Natural killer cell (primary cell): ENCODE results near the gene DGKB. TPM values are rescaled to one million over a fixed set of nuclear protein-coding genes. Genes with fewer than 3 reads are reported as not detected.

ENCODE experiments used
- ATAC-seq, 3 donors: fragments of 150-1000 bp in 2 of 3; fragments of 200-7000 bp in 1 of 3; cut with Tn5 transposase; 1 replicate in 1 of 3; 2 replicates in 2 of 3; pipeline ENCODE4 v1.10.0; 2021; ENCODE audit warnings: mild to moderate bottlenecking in 2 of 3, moderate library complexity in 2 of 3
- DNase-seq, 2 donors: peaks; one replicate each; pipeline versions ENCODE4 v3.0.0 to v3.0.0-alpha.2; 2013 to 2021; ENCODE audit warnings: mixed read lengths in 1 of 2
- H3K27ac ChIP-seq: one replicate; pipeline ENCODE4 v1.5.1; 2013; ENCODE audit warnings: mild to moderate bottlenecking, low read length
- H3K27me3 ChIP-seq: one replicate; pipeline ENCODE4 v1.6.1; 2013; ENCODE audit warnings: low read length; ENCODE audit not compliant: control insufficient read depth, insufficient read depth
- H3K36me3 ChIP-seq: one replicate; pipeline ENCODE4 v1.6.1; 2013; ENCODE audit warnings: low read length; ENCODE audit not compliant: control insufficient read depth, insufficient read depth
- H3K4me1 ChIP-seq: one replicate; pipeline ENCODE4 v1.6.1; 2013; ENCODE audit warnings: low read length; ENCODE audit not compliant: control insufficient read depth, insufficient read depth
- H3K4me3 ChIP-seq: one replicate; pipeline ENCODE4 v1.5.1; 2013; ENCODE audit warnings: low read length
- H3K9me3 ChIP-seq: one replicate; pipeline ENCODE4 v1.6.1; 2013; ENCODE audit warnings: low read length; ENCODE audit not compliant: control insufficient read depth, insufficient read depth
- H3K27ac Mint-ChIP-seq, 2 donors: one replicate each; pipeline ENCODE4 v1.8.0; 2022; ENCODE audit warnings: mild to moderate bottlenecking in 2 of 2, mixed read lengths in 2 of 2, moderate library complexity in 1 of 2
- H3K27me3 Mint-ChIP-seq, 2 donors: one replicate each; pipeline ENCODE4 v1.8.0; 2022; ENCODE audit warnings: low read depth in 2 of 2, mixed read lengths in 2 of 2
- H3K36me3 Mint-ChIP-seq: one replicate; pipeline ENCODE4 v1.8.0; 2022; ENCODE audit warnings: mixed read lengths
- H3K4me1 Mint-ChIP-seq, 2 donors: one replicate each; pipeline ENCODE4 v1.8.0; 2022; ENCODE audit warnings: mixed read lengths in 2 of 2
- H3K4me3 Mint-ChIP-seq: one replicate; pipeline ENCODE4 v1.8.0; 2022; ENCODE audit warnings: mild to moderate bottlenecking, moderate library complexity, mixed read lengths
- H3K9me3 Mint-ChIP-seq, 2 donors: one replicate each; pipeline ENCODE4 v1.8.0; 2022; ENCODE audit warnings: mixed read lengths in 2 of 2
- WGBS: methylation state at CpG from one replicate; pipeline ENCODE4 v1.1.7; 2013; ENCODE audit warnings: missing lambda C conversion rate; ENCODE audit not compliant: insufficient coverage; 5-methylcytosine and 5-hydroxymethylcytosine counted together
- intact Hi-C: fragments of 100-400 bp; cut with micrococcal nuclease; formaldehyde crosslinking; loops from one replicate; pipeline ENCODE4 v1.14.2; 2022
- total RNA-seq, 4 donors: library from RNA; stranded (reverse); fragments of 120-200 nt in 1 of 4; gene quantifications; one replicate each; pipeline versions ENCODE4 v1.2.3 to v1.2.4, GENCODE V29; 2013 to 2022
- TF ChIP-seq, protein P1 (sequence below): fragments of 200-600 bp; IDR thresholded peaks from one replicate; pipeline ENCODE4 v1.8.0; 2022; ENCODE audit warnings: antibody characterized with exemption

Gene DGKB
- total RNA-seq, 3 donors from 2014 or later (not counting 1 experiment from before 2014, with no cell fraction given), result not detected

DNA sequence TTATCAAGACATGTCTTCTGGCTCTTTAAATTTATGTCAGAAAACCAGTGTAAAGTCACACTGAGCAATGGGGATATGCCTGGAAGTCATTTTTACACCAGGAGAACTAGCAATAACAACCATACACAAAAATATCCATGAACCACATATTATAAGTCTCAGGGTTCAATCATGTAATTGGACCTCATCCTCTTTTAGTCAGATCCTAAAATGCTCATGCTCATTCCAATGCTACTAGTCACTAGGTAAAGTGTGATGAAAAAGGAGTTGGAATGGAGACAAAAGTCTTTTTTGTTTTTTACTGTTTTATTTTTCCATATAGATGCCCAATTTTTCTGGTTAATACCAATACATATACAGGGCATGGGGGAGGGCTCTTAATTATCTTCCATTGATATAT, 306.1 kb downstream of the DGKB start:
- Mint-ChIP-seq H3K4me3 (no peak overlapping the region), H3K36me3 (peaks cover 1% of the 10 kb centered on the region), H3K27me3 (no peaks in the 10 kb centered on the region), H3K4me1 (no peaks in the 10 kb centered on the region), H3K9me3 (peaks cover 8 to 16% of the 10 kb centered on the region in 2 donors), H3K27ac (no peak overlapping the region)
- no peak overlapping the region for H3K27ac ChIP-seq
- intact Hi-C loops, result no loop called here
- DNase-seq (no peak), ATAC-seq (no peak)
- no peaks in the 10 kb centered on the region for H3K27me3 ChIP-seq
- no peak overlapping the region for H3K4me3 ChIP-seq
- peaks cover 2% of the 10 kb centered on the region for H3K9me3 ChIP-seq
- H3K36me3 ChIP-seq, result no peaks in the 10 kb centered on the region
- H3K4me1 ChIP-seq, result no peaks in the 10 kb centered on the region
- TF ChIP-seq, protein P1, sequence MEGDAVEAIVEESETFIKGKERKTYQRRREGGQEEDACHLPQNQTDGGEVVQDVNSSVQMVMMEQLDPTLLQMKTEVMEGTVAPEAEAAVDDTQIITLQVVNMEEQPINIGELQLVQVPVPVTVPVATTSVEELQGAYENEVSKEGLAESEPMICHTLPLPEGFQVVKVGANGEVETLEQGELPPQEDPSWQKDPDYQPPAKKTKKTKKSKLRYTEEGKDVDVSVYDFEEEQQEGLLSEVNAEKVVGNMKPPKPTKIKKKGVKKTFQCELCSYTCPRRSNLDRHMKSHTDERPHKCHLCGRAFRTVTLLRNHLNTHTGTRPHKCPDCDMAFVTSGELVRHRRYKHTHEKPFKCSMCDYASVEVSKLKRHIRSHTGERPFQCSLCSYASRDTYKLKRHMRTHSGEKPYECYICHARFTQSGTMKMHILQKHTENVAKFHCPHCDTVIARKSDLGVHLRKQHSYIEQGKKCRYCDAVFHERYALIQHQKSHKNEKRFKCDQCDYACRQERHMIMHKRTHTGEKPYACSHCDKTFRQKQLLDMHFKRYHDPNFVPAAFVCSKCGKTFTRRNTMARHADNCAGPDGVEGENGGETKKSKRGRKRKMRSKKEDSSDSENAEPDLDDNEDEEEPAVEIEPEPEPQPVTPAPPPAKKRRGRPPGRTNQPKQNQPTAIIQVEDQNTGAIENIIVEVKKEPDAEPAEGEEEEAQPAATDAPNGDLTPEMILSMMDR, result no peak

DNA sequence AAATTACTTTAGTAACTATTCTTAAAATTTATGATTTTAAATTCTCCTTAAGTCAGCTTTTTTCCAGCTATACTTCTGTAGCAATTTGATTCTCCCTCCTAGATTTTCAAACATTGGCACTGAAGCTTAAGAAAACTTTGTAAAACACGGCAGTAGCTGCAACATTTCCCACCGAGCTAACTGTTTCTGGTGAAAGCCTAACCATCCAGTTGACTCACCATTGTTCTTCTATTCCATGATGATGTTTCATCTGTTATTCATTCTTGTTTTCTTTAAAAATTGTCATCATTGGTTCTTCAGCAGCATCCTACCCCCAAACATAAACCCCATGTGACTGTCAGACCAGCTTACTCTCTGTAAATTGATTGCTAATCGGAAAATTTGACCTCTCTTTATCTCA, 312.3 kb downstream of the DGKB start:
- Histone ChIP-seq H3K9me3 (no peaks in the 10 kb centered on the region), H3K4me3 (no peak overlapping the region), H3K27me3 (no peaks in the 10 kb centered on the region), H3K36me3 (no peaks in the 10 kb centered on the region), H3K4me1 (no peaks in the 10 kb centered on the region), H3K27ac (no peak overlapping the region)
- no peak for DNase-seq
- TF ChIP-seq, protein P1, result no peak
- no peak for ATAC-seq
- 85% methylated on average over 3 of the region's 3 CpGs for WGBS
- Mint-ChIP-seq H3K9me3 (peaks cover 15 to 30% of the 10 kb centered on the region in 2 donors), H3K4me1 (no peaks in the 10 kb centered on the region), H3K4me3 (no peak overlapping the region), H3K27ac (no peak overlapping the region), H3K36me3 (peaks cover 6% of the 10 kb centered on the region), H3K27me3 (no peaks in the 10 kb centered on the region)
- intact Hi-C loops, result no loop called here

DNA sequence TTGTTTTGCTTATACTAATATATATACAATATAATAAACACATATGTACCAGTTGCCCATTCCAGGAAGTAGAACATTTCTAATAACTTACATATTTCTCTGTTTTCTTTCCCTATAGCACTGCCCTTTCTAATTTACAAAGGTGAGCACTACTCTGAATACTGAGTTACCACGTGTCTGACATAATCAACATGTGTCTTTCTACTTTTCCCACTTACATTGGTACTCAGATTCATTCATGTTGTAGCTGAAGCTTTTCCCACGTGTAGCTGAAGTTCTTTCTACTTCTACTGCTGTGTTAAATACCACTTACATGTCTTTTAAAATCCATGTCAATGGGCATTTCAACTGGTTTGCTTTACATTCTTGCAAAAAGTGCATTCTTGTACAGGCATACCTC, 317.3 kb downstream of the DGKB start:
- H3K4me1 ChIP-seq, result no peaks in the 10 kb centered on the region
- no peaks in the 10 kb centered on the region for H3K27me3 ChIP-seq
- ATAC-seq (no peak), DNase-seq (no peak)
- Mint-ChIP-seq H3K27ac (no peak overlapping the region), H3K9me3 (peaks cover 8 to 21% of the 10 kb centered on the region in 2 donors), H3K27me3 (no peaks in the 10 kb centered on the region), H3K4me1 (no peaks in the 10 kb centered on the region), H3K4me3 (no peak overlapping the region), H3K36me3 (peaks cover 6% of the 10 kb centered on the region)
- TF ChIP-seq, protein P1, result no peak
- no peaks in the 10 kb centered on the region for H3K36me3 ChIP-seq
- intact Hi-C loops, result no loop called here
- no peak overlapping the region for H3K4me3 ChIP-seq
- H3K9me3 ChIP-seq, result no peaks in the 10 kb centered on the region
- H3K27ac ChIP-seq, result no peak overlapping the region
- WGBS, result 77% methylated on average over 2 of the region's 2 CpGs

DNA sequence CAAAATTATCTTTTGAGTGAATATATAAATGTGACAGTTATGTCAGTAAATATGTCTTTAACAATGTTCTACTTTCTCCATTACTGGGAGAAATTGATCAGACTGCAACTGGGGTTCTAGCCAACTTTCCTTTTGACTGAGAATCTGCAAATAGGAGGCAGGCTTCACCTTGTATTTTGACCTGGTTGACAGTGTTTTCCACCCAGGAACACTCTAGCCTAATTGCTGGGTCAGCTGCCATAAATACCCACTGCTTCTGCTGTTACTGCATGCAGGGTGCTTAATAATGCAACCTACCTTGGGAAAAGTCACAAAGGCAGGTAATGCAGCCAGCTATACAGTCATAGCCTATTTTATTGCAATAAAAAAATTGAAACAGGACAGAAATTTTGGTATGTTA, 319.0 kb downstream of the DGKB start:
- no peaks in the 10 kb centered on the region for H3K27me3 Mint-ChIP-seq
- Histone ChIP-seq H3K4me3 (no peak overlapping the region), H3K27ac (no peak overlapping the region), H3K9me3 (no peaks in the 10 kb centered on the region), H3K27me3 (no peaks in the 10 kb centered on the region), H3K36me3 (no peaks in the 10 kb centered on the region), H3K4me1 (no peaks in the 10 kb centered on the region)
- no peak overlapping the region for H3K4me3 Mint-ChIP-seq
- DNase-seq, result no peak
- TF ChIP-seq, protein P1, result no peak
- no peak overlapping the region for H3K27ac Mint-ChIP-seq
- H3K9me3 Mint-ChIP-seq, result peaks cover 8 to 26% of the 10 kb centered on the region in 2 donors
- intact Hi-C loops, result no loop called here
- no peak for ATAC-seq
- H3K36me3 Mint-ChIP-seq, result peaks cover 6% of the 10 kb centered on the region
- no peaks in the 10 kb centered on the region for H3K4me1 Mint-ChIP-seq
